Lower leg skin (tissue), 3 donors: ENCODE data around the gene KCNK15.

ENCODE experiments used
- POLR2A ChIP-seq, 2 donors: fragments of 450-650 bp; IDR thresholded peaks; one replicate each; pipeline ENCODE4 v1.6.1; 2016 to 2017; ENCODE audit warnings: antibody characterized with exemption in 2 of 2, mild to moderate bottlenecking in 1 of 2, moderate library complexity in 1 of 2
- TF ChIP-seq, protein P1 (sequence below), 3 donors: fragments of 450-650 bp; IDR thresholded peaks; one replicate each; pipeline ENCODE4 v1.5.1; 2016; ENCODE audit warnings: antibody characterized with exemption in 3 of 3, mild to moderate bottlenecking in 3 of 3, moderate library complexity in 2 of 3

DNA sequence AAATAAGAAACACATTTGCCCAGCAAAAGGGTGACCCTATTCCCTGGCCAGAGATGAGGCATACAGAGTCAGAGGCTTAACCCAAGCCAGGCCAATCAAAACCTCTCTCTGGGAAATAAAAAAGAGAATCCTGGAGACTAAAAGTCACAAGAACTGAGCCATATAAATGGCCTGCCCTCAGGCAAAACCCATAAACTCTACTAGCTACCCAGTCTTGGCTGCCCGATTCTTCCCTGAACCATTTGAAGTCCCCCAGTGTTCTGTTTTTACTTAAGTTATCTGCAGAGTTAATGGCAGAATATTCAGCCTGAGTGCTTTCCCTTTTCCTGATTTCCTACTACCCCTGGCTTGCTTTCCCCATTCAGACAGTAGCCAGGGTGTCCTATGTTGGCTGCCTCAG is 13.9 kb downstream of the KCNK15 start:
- TF ChIP-seq, protein P1, sequence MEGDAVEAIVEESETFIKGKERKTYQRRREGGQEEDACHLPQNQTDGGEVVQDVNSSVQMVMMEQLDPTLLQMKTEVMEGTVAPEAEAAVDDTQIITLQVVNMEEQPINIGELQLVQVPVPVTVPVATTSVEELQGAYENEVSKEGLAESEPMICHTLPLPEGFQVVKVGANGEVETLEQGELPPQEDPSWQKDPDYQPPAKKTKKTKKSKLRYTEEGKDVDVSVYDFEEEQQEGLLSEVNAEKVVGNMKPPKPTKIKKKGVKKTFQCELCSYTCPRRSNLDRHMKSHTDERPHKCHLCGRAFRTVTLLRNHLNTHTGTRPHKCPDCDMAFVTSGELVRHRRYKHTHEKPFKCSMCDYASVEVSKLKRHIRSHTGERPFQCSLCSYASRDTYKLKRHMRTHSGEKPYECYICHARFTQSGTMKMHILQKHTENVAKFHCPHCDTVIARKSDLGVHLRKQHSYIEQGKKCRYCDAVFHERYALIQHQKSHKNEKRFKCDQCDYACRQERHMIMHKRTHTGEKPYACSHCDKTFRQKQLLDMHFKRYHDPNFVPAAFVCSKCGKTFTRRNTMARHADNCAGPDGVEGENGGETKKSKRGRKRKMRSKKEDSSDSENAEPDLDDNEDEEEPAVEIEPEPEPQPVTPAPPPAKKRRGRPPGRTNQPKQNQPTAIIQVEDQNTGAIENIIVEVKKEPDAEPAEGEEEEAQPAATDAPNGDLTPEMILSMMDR (IDR thresholded peaks at IDR 0.05): no peak
- no peak for TF ChIP-seq POLR2A (IDR thresholded peaks at IDR 0.05)
